ENCODE results near the gene IDH2. TPM values are rescaled to one million over a fixed set of nuclear protein-coding genes. Genes with fewer than 3 reads are reported as not detected.

Gene IDH2
- total and polyA plus RNA-seq, 2 of the 13 experiments (the other 11 are each of a cell fraction or from before 2014, with no cell fraction given): 121 to 145 TPM

GRCh38 chr15:90106522-90107117 lies 4.4 kb upstream of the IDH2 start:
- in situ Hi-C loops (cut with HindIII; ENCODE audit: extremely low pct_ligation_motif_present, low pct_unique_long_range_greater_than_20kb): no loop called here
- no TSS peak for BruUV-seq (replicated peaks)

More at GRCh38 chr15:90106522-90107117, 4.4 kb upstream of the IDH2 start:
- H3K27me3 ChIP-seq (ENCODE audit: control insufficient read depth in 1 of 2, insufficient read depth in 2 of 2, low read length in 2 of 2): peaks cover 0 to 1% of the 10 kb centered on the region in 2 experiments; a peak in 1 of 5 replicates
- CTCF ChIA-PET (ENCODE audit: low intra/inter-chr PET ratio, low total read pairs): no interaction called here
- H3K4me1 ChIP-seq (ENCODE audit: insufficient read depth, low read length): peaks cover 46% of the 10 kb centered on the region
- WGBS (ENCODE audit: low lambda C conversion rate): 18% methylated on average over 7 of the region's 7 CpGs
- intact Hi-C loops (cut with micrococcal nuclease; ENCODE audit: unreplicated experiment): no loop called here
- no peaks in the 10 kb centered on the region for H3K9me3 ChIP-seq (ENCODE audit: low read length)
- no peak for DNase-seq (ENCODE audit: low spot score)
- no peak overlapping the region for H3K27ac ChIP-seq (ENCODE audit: extremely low read length, insufficient read depth, low read length)
- no peak overlapping the region for H3K4me3 ChIP-seq (replicated peaks in 1 of 3; ENCODE audit: insufficient read depth in 1 of 3, low read depth in 2 of 3, low read length in 3 of 3)
- POLR2A ChIA-PET: no interaction called here
- no peak overlapping the region for H2AFZ ChIP-seq (ENCODE audit: low read length)
- H3K79me2 ChIP-seq (ENCODE audit: insufficient read depth, low read length): no peaks in the 10 kb centered on the region
- H3K4me2 ChIP-seq (ENCODE audit: low read depth, low read length): peak overlapping the region; percentile 33
- no peaks in the 10 kb centered on the region for H3K36me3 ChIP-seq (replicated peaks in 1 of 2; ENCODE audit: control insufficient read depth in 1 of 2, insufficient read depth in 2 of 2, low read length in 2 of 2)
- no peak for ATAC-seq
- no peak for FAIRE-seq
- TF ChIP-seq ZNF142 (CRISPR knock-in tag; IDR thresholded peaks at IDR 0.05) (no peak), FOSL2 (CRISPR knock-in tag; IDR thresholded peaks at IDR 0.05) (peak; percentile 46; the same call in 1 of the 2 replicates), TEAD3 (CRISPR knock-in tag; optimal IDR thresholded peaks at IDR 0.05; ENCODE audit: borderline replicate concordance) (peak; percentile 46), ZZZ3 (CRISPR knock-in tag; IDR thresholded peaks at IDR 0.05; ENCODE audit: borderline replicate concordance) (no peak), NKX3-1 (CRISPR knock-in tag; IDR thresholded peaks at IDR 0.05) (no peak)
- no peaks in the 10 kb centered on the region for H4K20me1 ChIP-seq (ENCODE audit: insufficient read depth, low read length)
- no peak overlapping the region for H3K9ac ChIP-seq (ENCODE audit: insufficient read depth, low read depth, low read length)
